Lower lobe of right lung (tissue), 2 donors: ENCODE data around the gene DLEC1. TPM values are rescaled to one million over a fixed set of nuclear protein-coding genes. Genes with fewer than 3 reads are reported as not detected.
A peak's percentile ranks its signal among the peaks of the same experiment; 100 is the strongest.

Source experiments
- ATAC-seq, 2 donors: fragments of 200-7000 bp; cut with Tn5 transposase; one replicate each; pipeline ENCODE4 v1.9.1; 2020 to 2022; ENCODE audit warnings: mild to moderate bottlenecking in 2 of 2, moderate library complexity in 2 of 2
- DNase-seq: peaks from one replicate; pipeline ENCODE4 v3.0.0-alpha.2; 2020
- H3K27ac ChIP-seq: fragments of 200-600 bp; one replicate; pipeline ENCODE4 v1.8.0; 2022
- H3K27me3 ChIP-seq: fragments of 200-600 bp; one replicate; pipeline ENCODE4 v1.8.0; 2022; ENCODE audit warnings: low read depth
- H3K36me3 ChIP-seq: fragments of 200-600 bp; one replicate; pipeline ENCODE4 v1.8.0; 2022; ENCODE audit warnings: mild to moderate bottlenecking
- H3K4me1 ChIP-seq: fragments of 200-600 bp; one replicate; pipeline ENCODE4 v1.8.0; 2022
- H3K4me3 ChIP-seq: fragments of 200-600 bp; one replicate; pipeline ENCODE4 v1.8.0; 2022; ENCODE audit warnings: mild to moderate bottlenecking
- H3K9me3 ChIP-seq: fragments of 200-600 bp; one replicate; pipeline ENCODE4 v1.8.0; 2022
- intact Hi-C: fragments of 100-400 bp; cut with DNase I; formaldehyde crosslinking; loops from one replicate; pipeline ENCODE4 v1.11.0; 2022
- total RNA-seq: library from RNA; stranded (reverse); fragmentation: NEBNext Ultra II Directional; extraction: Animal tissue kit (Norgen Biotek cat#: 25700); gene quantifications from one replicate; pipeline ENCODE4 v1.2.1, GENCODE V29; 2021
- TF ChIP-seq, protein P1 (sequence below): fragments of 200-600 bp; IDR thresholded peaks from one replicate; pipeline ENCODE4 v1.8.0; 2022; ENCODE audit warnings: antibody characterized with exemption, mild to moderate bottlenecking
- donor health status: DM: no; HTN: yes; CAD: no; lungs with severe emphysema.

DLEC1 gene
- total RNA-seq, 1 donor from 2014 or later, result 15.0 TPM

DNA sequence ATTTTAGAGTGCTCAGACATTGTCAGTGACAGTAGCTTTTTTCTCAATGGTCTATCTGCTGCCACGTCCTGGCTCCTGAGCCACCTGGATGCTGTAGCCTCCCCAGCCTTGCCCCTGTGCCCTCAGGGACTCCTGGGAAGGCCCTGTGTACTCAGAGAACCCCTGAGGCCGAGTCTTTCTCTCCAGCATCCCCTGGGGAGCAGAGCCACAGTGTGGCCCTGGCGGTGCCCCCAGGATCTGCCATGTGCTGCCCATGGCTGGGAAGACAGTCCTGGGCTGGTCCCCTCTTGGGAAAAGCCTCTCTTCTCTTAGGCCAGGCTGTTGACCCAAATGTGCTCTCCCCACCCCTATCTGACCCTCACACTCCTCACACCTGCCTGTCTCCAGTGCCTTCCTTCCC lies 104.5 kb downstream of the DLEC1 start:
- DNase-seq (peak; percentile 32), ATAC-seq (no peak)
- TF ChIP-seq, protein P1, sequence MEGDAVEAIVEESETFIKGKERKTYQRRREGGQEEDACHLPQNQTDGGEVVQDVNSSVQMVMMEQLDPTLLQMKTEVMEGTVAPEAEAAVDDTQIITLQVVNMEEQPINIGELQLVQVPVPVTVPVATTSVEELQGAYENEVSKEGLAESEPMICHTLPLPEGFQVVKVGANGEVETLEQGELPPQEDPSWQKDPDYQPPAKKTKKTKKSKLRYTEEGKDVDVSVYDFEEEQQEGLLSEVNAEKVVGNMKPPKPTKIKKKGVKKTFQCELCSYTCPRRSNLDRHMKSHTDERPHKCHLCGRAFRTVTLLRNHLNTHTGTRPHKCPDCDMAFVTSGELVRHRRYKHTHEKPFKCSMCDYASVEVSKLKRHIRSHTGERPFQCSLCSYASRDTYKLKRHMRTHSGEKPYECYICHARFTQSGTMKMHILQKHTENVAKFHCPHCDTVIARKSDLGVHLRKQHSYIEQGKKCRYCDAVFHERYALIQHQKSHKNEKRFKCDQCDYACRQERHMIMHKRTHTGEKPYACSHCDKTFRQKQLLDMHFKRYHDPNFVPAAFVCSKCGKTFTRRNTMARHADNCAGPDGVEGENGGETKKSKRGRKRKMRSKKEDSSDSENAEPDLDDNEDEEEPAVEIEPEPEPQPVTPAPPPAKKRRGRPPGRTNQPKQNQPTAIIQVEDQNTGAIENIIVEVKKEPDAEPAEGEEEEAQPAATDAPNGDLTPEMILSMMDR, result no peak
- H3K27me3 ChIP-seq, result no peaks in the 10 kb centered on the region
- peaks cover 29% of the 10 kb centered on the region for H3K4me1 ChIP-seq
- H3K36me3 ChIP-seq, result peaks cover 25% of the 10 kb centered on the region
- intact Hi-C loops, result no loop called here
- H3K27ac ChIP-seq, result no peak overlapping the region
- H3K9me3 ChIP-seq, result no peaks in the 10 kb centered on the region
- H3K4me3 ChIP-seq, result no peak overlapping the region

GRCh38 chr3:38146504-38146903 lies 107.5 kb downstream of the DLEC1 start:
- Histone ChIP-seq H3K27me3 (no peaks in the 10 kb centered on the region), H3K9me3 (no peaks in the 10 kb centered on the region), H3K4me3 (no peak overlapping the region), H3K36me3 (peaks cover 14% of the 10 kb centered on the region), H3K27ac (no peak overlapping the region), H3K4me1 (peaks cover 29% of the 10 kb centered on the region)
- no peak for DNase-seq
- TF ChIP-seq, protein P1, result no peak
- ATAC-seq, result no peak
- intact Hi-C loops, result no loop called here

DNA sequence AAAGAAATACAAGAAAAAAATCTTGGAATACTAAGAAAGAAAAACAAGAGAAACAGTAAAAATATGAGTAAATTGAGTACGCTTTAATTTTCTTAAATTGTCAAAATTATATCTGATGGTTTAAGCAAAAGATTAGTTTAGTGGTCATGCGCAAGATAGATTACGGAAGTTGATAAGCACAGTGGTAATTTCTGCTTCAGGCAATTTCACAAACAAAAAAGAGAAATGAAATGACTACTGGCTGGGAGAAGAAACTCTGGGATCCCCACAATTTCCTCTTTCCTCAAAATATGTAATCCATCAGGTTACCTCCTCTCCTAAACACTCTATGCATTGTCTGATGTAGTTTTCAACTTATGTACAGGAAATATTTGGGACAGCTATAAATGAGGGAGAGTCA lies 108.4 kb downstream of the DLEC1 start:
- Histone ChIP-seq H3K4me1 (peaks cover 35% of the 10 kb centered on the region), H3K36me3 (peaks cover 5% of the 10 kb centered on the region), H3K9me3 (no peaks in the 10 kb centered on the region), H3K4me3 (no peak overlapping the region), H3K27ac (peak overlapping the region; percentile 42), H3K27me3 (no peaks in the 10 kb centered on the region)
- DNase-seq (no peak), ATAC-seq (peak; percentile 42 to 57)
- TF ChIP-seq, protein P1, result no peak
- intact Hi-C loops, result no loop called here

DNA sequence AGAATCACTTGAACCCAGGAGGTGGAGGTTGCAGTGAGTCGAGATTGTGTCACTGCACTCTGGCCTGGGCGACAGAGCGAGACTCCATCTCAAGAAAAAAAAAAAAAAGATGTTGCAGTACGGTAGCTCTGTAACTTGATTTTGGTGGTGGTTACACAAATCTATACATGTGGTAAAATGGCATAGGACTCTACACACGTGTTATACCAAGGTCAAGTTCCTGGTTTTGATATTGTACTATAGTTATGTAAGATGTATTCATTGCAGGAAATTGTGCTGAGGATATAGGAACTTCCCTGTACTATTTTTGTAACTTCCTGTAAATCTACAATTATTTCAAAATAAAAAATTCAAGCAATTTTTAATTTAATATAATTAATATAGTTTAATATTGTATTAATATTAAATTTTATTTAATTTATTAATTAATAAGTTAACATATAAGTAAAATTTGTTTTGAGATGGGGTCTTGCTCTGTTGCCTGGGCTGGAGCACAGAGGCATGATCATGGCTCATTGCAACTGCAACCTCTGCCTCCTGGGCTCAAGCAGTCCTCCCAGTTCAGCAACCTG lies 109.4 kb downstream of the DLEC1 start:
- no peak overlapping the region for H3K4me3 ChIP-seq
- peaks cover 32% of the 10 kb centered on the region for H3K4me1 ChIP-seq
- TF ChIP-seq, protein P1, result no peak
- DNase-seq (no peak), ATAC-seq (peak; percentile 50 to 75)
- peak overlapping the region; percentile 42 for H3K27ac ChIP-seq
- no peaks in the 10 kb centered on the region for H3K9me3 ChIP-seq
- no peaks in the 10 kb centered on the region for H3K27me3 ChIP-seq
- H3K36me3 ChIP-seq, result no peaks in the 10 kb centered on the region
- intact Hi-C loops, result no loop called here

DNA sequence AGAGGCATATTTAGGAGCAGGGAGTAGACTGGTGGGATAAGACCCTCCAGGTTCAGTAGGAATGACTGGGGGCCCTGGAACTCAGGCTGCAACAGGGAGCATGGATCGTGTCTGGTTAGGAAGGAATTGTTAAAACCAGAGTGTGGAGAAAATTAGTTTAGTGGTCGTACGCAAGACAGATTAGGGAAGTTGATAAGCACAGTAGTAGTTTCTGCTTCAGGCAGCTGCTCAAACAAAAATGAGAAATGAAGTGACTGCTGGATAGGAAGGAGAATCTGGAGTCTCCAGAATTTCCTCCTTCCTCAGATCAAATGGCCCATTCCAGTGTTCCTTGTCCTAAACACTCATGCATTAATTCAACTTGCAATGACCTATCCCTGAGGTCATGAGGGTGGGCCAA lies 110.7 kb downstream of the DLEC1 start:
- no peaks in the 10 kb centered on the region for H3K9me3 ChIP-seq
- ATAC-seq, result no peak
- H3K36me3 ChIP-seq, result no peaks in the 10 kb centered on the region
- DNase-seq, result no peak
- H3K4me1 ChIP-seq, result peaks cover 37% of the 10 kb centered on the region
- H3K27ac ChIP-seq, result peak overlapping the region; percentile 2
- no peaks in the 10 kb centered on the region for H3K27me3 ChIP-seq
- H3K4me3 ChIP-seq, result no peak overlapping the region
- intact Hi-C loops, result no loop called here
- TF ChIP-seq, protein P1, result no peak
